HTR-8/SVneo (cell line): ENCODE data around the gene LHX4.
"Not testable (repeated sequence)": the region's sequence is repeated elsewhere in the genome, so short reads cannot be mapped to it uniquely, and the experiment has no call there.

ENCODE experiments used
- DNase-seq: peaks from one replicate; pipeline ENCODE4 v3.0.0; 2011; ENCODE audit warnings: low spot score, mixed read lengths; ENCODE audit not compliant: insufficient read length
- FAIRE-seq: peaks from 2 replicates; lab custom pipeline; 2011; peaks lifted over from hg19 to GRCh38; lab: Jason Lieb, UNC

Gene LHX4

DNA sequence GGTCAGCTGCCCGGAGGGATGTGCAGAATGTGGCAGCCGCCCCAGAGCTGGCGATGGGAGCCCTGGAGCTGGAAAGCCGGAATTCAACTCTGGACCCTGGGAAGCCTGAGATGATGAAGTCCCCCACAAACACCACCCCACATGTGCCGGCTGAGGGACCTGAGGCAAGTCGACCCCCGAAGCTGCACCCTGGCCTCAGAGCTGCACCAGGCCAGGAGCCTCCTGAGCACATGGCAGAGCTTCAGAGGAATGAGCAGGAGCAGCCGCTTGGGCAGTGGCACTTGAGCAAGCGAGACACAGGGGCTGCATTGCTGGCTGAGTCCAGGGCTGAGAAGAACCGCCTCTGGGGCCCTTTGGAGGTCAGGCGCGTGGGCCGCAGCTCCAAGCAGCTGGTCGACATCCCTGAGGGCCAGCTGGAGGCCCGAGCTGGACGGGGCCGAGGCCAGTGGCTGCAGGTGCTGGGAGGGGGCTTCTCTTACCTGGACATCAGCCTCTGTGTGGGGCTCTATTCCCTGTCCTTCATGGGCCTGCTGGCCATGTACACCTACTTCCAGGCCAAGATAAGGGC lies 33.5 kb upstream of the LHX4 start:
- FAIRE-seq (no peak), DNase-seq (no peak)

DNA sequence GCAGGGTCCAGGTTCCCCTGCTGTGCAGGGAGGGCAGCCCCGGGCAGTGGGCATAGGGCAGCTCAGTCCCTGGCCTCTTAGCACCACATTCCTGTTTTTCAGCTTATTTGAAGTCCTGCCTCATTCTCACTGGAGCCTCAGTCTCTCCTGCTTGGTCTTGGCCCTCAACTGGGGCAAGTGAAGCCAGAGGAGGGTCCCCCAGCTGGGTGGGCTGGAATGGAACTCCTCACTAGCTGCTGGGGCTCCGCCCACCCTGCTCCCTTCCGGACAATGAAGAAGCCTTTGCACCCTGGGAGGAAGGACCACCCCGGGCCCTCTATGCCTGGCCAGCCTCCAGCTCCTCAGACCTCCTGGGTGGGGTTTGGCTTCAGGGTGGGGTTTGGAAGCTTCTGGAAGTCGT lies 32.8 kb upstream of the LHX4 start:
- DNase-seq = no peak
- no peak for FAIRE-seq

DNA sequence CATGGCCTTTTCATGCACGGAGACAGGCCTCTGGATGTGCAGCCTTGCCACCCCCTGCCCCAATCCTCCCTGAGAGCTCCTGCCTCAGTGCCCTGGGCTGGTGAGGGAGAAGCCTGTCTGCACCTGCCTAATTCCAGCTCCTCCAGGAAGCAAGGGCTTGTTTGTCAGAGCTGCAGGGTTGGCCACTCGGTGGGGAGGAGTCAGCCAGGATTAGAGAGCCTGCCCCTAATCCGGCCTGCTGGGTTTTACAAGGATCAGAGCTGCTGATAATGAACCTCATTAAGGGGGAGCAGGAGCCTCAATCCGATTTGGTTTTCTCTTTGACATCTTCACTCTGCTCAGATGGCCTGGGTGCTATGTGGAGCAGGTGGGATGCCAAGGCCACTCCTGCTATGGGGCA lies 31.9 kb upstream of the LHX4 start:
- no peak for DNase-seq
- no peak for FAIRE-seq

DNA sequence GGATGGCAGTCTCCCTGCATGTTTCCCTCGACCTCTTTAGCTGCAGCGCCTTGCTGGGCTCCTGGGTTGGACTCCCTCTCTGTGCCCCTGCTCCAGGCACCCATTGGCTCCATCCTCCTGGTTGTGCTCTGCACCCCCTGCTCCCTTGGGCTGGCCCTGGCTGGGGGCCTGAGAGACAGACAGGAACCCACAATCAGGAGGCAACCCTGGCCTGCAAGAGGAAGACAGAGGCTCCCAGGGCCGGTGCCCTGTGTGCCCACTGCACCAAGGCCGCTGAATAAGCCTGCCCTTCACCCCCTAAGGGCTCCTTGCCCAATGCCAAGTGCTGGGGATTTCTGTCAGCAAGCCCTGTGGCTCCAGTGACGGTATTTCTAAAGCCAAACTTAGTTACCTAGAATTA lies 31.5 kb upstream of the LHX4 start:
- FAIRE-seq = no peak
- no peak for DNase-seq

DNA sequence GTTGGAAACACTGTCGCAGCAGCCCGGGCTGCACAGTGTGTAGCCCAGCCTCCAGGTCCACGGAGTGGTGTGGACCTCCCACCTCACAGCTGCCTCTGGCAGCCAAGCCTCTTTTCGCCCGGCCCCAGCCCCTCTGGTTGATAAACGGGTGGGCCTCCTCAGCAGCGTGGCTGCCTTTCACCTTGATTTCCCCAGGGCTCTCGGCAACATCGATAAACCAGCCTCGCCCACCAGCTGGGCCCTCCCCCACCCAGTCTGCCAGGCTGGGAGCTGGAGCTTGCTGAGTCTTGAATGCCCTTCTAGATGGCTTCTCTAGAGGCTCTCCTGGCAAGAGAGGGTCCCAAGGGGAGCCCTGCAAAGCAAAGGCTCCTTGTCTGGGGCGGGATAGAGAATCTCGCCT lies 31.0 kb upstream of the LHX4 start:
- DNase-seq = no peak
- FAIRE-seq = no peak

DNA sequence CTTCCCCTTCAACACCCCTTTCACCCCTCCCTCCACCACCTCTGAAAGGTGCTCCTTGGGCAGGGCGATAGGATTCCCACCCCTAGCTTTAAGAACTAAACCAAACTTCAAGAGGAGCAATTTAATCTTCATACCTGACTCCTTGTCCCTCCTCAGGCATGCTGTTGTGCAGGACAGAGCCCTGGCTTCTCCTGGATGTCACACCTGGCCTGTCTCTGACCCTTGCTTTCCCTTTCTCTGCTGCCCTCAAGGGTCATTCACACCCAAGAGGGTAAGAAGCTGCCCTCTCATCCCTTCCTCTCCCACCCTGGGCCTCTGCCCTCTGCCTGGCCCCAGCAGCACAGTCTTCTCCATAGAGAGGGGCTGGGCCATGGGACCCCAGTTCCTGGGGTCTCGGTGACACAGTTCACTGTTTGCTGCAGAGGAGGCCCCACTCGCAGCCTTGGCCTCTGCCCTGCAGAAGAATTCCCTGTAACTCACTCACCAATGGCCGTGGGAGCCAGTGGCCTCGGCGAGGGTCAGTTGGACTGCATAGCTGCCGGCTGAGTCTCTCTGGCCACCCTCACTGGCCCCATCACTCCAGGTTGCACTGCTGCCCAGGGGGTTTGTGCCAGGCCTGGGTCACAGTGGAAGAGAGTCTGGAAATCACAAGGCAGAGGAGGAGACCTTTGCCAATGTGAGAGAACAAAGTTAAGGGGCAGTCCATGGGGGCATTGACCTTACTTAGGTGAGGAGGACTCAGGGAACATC lies 28.4 kb upstream of the LHX4 start:
- no peak for DNase-seq

DNA sequence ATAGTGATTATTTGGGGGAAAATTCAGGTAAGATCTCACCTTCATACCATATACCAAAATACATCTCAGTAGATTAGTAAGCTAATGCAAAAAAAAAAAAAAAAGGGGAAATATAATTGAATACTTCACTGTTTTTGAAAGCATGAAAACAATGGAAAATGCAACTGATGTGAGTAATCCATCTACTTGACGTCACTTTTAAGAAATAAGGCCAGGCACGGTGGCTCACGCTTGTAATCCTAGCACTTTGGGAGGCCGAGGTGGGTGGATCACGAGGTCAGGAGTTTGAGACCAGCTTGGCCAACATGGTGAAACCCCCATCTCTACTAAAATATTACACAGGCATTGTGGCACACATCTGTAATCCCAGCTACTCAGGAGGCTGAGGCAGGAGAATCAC lies 27.5 kb upstream of the LHX4 start:
- FAIRE-seq, DNase-seq: not testable (repeated sequence)

More for the DNA sequence above, 28.4 kb upstream of the LHX4 start:
- no peak for FAIRE-seq

DNA sequence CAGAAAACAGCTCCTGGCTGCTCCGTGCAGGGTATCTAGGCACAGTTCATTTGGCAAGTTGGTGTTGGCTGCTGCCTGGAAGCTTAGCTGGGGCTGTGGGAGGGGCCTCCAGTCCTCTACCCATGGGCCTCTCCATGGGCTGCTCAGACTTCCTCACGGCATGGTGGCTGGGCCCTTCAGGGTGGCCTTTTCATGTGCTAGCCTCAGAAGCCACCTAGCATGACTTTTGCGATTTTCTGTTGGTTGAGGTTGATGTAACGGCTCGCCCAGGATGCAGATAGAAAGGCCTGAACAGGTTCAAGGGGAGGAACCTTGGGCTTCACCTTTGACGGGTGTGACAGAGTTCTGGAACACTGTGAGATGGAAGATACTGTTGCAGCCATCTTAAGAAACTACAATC lies 25.8 kb upstream of the LHX4 start:
- FAIRE-seq (no peak), DNase-seq (no peak)

DNA sequence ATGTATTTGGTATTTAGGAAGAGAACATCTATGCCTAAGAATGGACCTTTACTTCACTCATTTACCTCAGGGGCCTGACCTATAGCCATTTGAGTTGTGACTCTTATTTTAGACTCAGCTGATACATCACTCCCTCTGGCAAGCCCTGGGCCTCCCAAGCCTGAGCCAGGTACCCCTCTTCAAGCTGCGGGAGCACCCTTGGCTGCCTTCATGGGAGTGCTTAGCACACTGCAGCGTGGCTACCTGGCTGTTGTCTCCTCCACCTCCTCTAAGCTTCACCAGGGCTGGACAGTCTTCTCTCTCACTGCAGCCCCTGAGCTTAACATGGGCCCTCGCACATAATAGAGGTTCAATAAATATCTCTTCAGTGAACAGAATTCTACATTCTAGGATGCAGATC lies 23.5 kb upstream of the LHX4 start:
- DNase-seq (no peak), FAIRE-seq (no peak)

DNA sequence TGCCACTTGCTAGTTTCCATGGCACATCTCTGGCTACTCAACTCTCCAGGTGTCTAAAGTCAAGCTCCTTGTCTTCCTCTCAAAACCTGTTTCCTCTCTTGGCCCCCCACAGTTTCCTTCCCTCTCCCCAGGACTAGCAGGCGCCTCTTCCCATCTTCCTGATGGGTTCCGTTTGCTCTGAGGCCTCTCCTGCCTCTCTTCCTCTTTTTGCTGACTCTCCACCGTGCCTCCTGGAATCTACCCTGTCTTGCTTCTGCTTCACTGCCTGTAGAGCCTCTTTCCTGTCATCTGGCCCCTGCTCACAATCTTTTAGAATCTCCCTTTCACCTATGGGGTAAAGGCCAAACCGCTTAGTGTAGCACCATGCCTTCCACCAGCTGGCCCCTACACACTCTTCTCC lies 21.8 kb upstream of the LHX4 start:
- DNase-seq = no peak
- no peak for FAIRE-seq

DNA sequence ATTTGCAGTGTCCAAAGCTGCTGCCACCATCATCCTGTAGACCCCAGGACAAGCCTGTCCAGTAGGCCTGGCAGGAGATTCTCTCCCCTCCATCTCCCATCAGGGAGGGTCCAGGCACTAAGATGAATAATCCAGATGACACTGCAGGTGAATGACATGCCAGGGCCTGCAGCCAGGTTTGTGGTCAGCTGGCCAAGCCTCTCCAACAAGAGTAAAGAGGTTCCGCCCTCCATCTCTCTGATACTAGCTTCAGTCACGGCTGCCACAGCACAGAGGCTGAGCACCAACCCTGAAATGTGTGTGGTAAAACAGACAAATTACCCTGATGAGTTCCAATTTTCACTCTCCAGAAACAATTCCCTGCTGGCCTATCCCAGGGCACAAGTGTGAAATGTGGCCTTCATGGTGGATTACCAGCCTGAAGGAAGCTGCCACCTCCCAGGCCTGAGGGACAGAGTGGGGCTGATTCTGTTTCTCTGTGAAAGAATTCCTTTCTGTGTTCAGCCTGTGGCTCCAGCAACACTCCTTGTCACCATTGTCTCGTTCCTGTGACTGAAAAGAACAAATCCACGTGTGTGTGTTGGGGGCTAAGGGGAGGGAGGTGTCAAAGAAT lies 19.9 kb upstream of the LHX4 start:
- FAIRE-seq = peak; percentile 33

DNA sequence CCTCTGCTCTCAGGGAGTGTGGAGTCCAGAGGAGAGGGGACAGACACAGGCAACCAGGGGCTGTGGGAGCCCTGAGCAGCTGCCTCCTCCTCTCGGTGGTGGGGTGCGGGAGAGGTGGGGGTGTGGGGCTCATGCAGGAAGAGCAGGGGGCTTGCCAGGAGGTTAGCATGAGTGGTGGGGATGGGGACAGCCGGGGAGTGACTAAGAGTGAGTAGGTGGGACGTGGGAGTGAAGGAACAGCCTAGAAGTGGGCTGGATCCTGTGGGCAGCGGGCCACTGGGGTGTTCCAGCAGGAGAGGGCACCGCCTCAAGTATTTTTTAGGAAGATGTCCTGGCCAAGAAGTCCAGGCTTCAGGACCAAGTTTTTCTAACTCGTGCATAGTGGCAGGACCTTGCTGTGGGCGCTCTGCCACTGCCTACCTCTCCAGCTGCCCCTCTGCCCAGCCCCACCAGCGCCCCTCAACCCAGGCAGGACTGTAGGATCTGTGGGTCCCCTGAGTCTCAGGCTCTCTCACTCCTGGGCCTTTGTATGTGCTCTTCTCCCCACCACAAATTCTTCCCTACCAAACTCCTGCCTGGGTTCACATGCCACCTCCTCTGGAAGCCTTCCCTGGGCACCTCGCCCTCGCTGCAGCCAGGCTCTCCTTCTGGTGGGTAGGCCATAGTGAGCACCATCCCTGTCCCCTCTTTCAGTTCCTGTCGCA lies 18.8 kb upstream of the LHX4 start:
- FAIRE-seq (no peak), DNase-seq (no peak)

More for the DNA sequence above, 19.9 kb upstream of the LHX4 start:
- no peak for DNase-seq

DNA sequence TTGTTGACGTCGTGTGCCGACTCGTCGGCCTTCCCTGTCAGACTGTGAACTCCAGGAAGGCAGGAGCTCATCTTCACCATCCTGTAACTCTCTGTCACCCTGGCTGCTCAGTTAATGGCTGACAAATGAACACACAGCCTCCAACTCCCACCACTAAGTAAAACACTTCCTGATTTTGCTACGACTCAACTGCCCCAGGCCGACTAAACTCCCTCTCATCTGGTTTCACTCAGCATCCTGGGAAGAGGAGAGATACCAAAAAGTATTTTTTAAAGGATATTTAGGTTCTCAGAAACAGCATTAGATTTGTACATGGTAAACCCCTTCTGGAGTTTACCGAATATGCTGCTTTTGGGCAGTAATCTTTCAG lies 18.2 kb upstream of the LHX4 start:
- DNase-seq (no peak), FAIRE-seq (no peak)

DNA sequence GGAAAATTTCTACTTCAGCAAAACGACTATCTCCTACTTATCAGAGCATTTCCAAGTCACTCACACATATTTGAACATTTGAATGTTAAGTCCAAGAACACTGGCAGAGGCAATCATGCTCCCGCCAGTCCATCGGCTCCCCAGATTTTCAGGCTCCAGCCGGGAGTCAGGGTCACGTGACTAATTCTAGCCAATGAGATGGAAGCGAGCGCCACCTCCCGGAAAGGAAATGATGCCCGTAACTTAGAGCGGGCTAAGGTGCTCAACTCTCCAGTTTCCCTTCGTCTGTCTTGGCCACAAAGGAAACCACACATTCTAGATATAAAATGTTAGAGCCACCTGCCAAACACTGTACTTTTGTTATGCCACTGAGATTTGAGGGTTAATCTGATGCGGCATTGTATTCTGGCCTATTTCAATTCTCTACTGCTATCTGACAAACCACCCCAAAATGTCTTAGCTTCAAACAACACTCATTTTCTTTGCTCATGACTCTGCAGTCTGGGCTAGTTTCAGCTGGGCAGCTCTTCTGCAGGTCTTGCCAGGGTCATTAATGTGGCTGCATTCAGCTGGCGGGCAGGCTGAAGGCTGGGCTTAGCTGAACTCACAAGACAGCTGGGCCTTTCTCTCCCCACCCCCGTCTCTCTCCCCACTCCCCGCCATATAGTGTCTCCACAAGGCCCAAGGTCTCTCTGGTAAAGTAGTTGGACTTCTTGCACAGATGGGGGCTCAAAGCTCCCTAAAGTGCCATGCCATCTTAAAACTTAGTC lies 16.5 kb upstream of the LHX4 start:
- DNase-seq = no peak
- FAIRE-seq = no peak

DNA sequence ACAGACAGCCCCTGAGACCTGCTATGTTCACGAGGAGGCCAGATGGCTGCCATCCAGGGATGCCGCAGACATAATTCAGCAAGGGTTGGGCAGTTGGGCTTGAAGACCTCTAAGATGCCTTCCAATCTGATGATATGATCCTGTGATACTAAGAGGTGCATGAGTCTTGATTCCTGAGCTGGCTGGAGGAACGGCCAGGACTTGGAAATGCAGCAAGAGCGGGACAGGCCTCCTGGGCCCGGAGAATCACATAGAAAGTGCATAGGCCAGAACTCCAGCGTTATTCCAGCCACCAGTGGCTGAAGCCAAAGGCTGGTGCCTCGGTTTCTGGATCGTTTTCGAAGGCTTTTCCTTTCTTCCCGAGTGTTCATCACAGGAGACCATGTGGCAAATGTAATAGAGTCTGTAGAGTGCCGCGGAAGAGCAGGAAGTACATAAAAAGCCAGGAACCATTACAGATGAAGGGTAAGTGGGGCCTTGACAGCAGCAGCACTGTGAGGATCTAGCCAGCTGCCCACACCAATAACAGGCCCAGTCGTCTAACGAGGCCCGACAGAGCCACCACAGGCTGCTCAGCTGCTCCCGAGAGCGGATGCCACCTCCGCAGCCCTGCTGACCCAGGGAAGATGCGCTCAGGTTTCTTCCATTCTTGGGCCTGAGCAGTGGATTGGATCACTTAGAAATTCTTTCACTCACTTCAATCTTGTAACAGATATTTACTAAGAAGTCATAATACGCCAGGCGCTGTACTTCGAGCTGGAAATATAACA lies 14.0 kb upstream of the LHX4 start:
- FAIRE-seq = no peak
- no peak for DNase-seq

DNA sequence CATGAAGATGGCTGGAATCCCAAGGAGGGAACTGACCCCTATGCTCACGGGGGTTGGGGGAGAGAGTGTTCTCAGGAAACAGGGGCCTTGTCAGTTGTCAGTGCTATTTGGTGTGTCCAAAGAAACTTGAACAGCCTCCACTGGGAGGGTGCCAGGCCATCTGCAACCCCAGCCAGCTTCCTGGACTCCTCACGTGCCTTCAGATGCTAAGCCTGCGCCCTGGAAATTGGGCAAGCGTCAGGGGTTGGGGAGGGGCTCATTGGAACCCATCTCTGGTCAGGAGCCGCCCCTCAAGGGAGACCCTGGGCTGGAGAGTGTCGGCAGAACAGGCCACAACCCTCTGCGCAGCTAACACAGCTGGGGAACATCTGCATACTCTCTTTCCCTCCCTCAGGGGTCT lies 13.1 kb upstream of the LHX4 start:
- no peak for FAIRE-seq
- no peak for DNase-seq

DNA sequence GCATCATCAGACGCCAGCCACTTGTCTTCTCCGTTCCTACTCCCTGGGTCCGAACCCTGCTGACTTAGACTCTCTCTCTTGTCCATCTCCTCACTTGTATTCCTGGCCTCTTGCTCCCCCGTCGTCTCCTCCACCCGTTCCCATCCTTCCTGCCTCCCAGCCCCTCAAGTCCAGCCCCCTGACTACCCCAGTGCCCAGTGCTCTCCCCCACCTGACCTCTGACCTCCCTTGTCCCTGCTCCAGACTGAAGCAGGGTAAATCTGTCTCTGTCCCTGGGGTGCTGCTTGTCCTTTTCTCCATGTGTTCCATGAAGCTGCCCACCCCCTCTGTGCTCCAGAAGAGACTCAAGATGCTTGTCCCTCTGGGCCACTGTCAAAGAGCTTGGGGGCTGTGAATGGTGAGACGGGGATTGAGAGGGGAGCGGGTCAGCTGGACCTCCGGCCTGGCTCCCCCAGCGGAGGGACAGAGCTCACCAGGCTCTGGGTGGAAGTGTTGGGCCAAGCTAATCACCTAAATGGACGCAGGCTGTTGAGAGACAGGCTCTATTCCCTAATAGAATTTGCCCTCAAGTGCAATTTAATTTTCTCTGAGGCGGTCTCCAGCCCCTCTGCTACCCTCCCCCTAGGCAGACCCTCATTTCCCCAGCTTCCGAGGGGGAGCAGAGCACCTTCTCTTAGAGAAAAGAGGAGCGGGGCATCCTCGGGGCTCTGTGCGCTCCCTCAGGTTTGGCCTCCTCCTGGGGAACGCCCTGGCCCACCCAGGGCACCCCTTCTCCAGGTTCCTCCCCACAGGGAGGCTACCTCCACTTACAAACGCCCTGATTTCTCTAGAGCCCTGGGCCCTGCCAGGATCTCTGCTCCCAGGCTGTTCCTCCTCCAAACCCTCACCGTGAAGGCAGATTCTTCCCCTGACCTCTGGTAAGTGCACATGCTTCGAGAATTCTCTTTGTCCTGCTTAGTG lies 11.0 kb upstream of the LHX4 start:
- FAIRE-seq = no peak
- no peak for DNase-seq

DNA sequence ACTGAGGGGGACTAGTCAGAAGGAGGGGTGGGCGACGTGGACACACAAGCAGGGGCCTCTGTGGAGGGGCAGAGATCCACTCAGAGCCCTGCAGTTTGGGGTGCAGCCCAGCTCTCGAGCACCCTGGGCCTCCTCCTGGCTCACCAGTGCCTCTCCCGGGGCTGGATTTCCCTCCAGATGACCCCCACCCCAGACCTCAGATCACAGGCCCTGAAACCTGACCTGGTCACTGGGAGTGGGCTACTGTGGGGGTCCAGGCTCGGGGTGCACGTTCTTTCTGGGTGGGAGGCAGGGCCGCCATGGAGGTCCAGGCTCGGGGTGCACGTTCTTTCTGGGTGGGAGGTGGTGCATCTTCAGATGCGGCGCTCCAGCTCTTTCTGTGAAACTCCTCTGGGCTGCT lies 10.3 kb upstream of the LHX4 start:
- DNase-seq (no peak), FAIRE-seq (no peak)

DNA sequence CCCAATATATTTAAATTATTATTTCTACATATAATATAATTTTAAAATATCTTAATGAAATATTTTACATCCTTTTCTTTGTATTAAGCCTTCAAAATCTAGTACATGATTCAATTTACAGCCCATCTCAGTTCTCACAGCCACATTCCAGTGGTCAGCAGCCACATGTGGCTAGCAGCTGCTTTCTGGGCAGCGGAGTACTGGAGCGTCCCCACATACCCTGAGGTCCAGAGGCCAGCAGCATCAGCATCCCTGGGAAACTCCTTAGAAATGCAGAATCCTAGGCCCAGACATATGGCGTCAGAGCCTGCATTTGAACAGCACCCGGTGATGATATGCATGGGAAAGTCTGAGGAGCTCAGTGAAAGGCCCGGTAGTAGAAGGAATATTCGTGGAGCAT lies 8.6 kb upstream of the LHX4 start:
- DNase-seq = no peak
- FAIRE-seq = no peak
